Retinal pigment epithelial cell (primary cell): Measurements from ENCODE around the gene JMJD6.
A peak's percentile ranks its signal among the peaks of the same experiment; 100 is the strongest.
"Not testable (repeated sequence)": the region's sequence is repeated elsewhere in the genome, so short reads cannot be mapped to it uniquely, and the experiment has no call there.

Experiments
- DNase-seq: peaks from one replicate; pipeline ENCODE4 v3.0.0-alpha.2; 2010; ENCODE audit warnings: low read depth
- H3K4me3 ChIP-seq: 2 replicates; pipeline ENCODE4 v1.5.1; 2011; ENCODE audit warnings: mild to moderate bottlenecking, low read length, control low read depth, moderate library complexity
- TF ChIP-seq, protein P1 (sequence below): conservative IDR thresholded peaks from 2 replicates; pipeline ENCODE4 v1.5.1; 2011; ENCODE audit warnings: low read depth, low read length, control low read depth, inconsistent platforms

The JMJD6 gene

DNA sequence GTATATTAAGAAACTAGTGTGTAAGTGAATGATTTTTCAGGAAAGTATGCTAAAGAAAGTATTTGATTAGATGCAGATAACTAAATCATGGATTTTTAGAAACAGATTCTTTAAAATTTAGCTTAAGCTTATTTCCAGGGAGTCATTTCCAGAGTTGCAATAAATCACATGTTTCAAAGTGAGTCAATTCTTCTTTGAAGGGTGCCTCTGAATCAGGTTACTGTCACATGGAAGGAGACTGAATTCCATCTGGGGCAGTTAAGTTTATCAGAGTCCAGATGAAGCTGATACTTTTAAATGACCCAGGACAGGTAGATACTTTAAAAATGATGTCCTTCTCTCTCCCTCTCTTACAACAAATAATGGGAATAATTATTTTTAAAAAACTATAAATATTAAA lies 16.6 kb upstream of the JMJD6 start:
- TF ChIP-seq, protein P1, sequence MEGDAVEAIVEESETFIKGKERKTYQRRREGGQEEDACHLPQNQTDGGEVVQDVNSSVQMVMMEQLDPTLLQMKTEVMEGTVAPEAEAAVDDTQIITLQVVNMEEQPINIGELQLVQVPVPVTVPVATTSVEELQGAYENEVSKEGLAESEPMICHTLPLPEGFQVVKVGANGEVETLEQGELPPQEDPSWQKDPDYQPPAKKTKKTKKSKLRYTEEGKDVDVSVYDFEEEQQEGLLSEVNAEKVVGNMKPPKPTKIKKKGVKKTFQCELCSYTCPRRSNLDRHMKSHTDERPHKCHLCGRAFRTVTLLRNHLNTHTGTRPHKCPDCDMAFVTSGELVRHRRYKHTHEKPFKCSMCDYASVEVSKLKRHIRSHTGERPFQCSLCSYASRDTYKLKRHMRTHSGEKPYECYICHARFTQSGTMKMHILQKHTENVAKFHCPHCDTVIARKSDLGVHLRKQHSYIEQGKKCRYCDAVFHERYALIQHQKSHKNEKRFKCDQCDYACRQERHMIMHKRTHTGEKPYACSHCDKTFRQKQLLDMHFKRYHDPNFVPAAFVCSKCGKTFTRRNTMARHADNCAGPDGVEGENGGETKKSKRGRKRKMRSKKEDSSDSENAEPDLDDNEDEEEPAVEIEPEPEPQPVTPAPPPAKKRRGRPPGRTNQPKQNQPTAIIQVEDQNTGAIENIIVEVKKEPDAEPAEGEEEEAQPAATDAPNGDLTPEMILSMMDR, result no peak
- H3K4me3 ChIP-seq, result no peak overlapping the region
- no peak for DNase-seq

DNA sequence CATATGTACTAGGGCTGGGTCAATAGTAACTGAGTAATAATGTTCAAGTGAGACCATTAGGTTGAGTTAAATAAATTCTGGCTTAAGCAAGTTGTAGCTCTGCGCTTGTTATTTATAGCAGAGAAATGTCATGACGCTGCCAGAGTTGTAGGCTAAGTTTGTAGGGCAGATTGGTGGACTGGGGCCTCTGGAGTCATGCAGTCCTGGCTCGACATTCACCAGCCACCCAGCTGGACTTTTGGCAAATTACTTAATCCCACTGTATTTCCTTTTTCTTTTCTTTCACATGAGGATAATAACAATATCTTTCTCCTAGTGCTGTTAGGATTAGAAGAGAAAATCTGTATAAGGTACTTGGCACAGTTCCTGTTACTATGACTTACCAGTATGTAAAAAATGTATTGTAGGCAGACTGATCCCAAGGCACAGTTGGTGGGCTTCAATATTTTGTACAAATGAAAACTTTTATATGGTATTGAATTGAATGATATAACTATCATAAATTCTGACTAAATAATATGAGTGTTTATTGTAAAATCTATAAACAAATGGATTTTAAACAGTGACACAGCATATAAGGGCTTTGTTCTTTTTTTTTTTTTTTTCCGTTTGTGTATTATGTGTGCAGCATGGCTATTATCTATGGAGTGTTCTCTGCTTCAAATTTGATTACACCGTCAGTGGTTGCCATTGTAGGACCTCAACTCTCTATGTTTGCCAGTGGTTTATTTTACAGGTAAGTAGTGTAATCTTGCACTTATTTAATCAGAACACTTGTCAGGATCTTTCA lies 14.1 kb upstream of the JMJD6 start:
- H3K4me3 ChIP-seq, result no peak overlapping the region
- peak; percentile 90 for DNase-seq
- TF ChIP-seq, protein P1, result no peak

- H3K4me3 ChIP-seq, result peak overlapping the region; percentile 96
- not testable (repeated sequence) for DNase-seq
Observed at GRCh38 chr17:76739568-76740115, 13.2 kb upstream of the JMJD6 start.

GRCh38 chr17:76738468-76738850 lies 12.1 kb upstream of the JMJD6 start:
- TF ChIP-seq, protein P1, result no peak
- no peak for DNase-seq

GRCh38 chr17:76737676-76738467 lies 11.5 kb upstream of the JMJD6 start, which contains the start of gene MFSD11:
TSS of gene MFSD11 (plus strand) at chr17:76738119. CDS start at chr17:76738353, 234 bp downstream.
- TF ChIP-seq, protein P1, result no peak
- DNase-seq, result peak; percentile 87
- peak within 1 kb of the TSS; percentile 96 for H3K4me3 ChIP-seq

More at GRCh38 chr17:76738468-76738850, 12.1 kb upstream of the JMJD6 start:
- H3K4me3 ChIP-seq, result peak overlapping the region; percentile 96

GRCh38 chr17:76737082-76737675 lies 10.8 kb upstream of the JMJD6 start, which contains the start of gene SRSF2:
TSS of gene SRSF2 (minus strand) at chr17:76737331. CDS start at chr17:76737160, 171 bp downstream.
- peak within 1 kb of the TSS; percentile 96 for H3K4me3 ChIP-seq
- TF ChIP-seq, protein P1, result no peak
- peak; percentile 93 for DNase-seq
